NCI-H82 treated with DMSO at 0.1 percent for 48 hours (cell line): Measurements from ENCODE around the gene EIF3K.

Experiments
- DNase-seq: peaks from one replicate; lab custom pipeline; 2025; ENCODE audit not compliant: unreplicated experiment; lab: John Stamatoyannopoulos, UW

Gene EIF3K

DNA sequence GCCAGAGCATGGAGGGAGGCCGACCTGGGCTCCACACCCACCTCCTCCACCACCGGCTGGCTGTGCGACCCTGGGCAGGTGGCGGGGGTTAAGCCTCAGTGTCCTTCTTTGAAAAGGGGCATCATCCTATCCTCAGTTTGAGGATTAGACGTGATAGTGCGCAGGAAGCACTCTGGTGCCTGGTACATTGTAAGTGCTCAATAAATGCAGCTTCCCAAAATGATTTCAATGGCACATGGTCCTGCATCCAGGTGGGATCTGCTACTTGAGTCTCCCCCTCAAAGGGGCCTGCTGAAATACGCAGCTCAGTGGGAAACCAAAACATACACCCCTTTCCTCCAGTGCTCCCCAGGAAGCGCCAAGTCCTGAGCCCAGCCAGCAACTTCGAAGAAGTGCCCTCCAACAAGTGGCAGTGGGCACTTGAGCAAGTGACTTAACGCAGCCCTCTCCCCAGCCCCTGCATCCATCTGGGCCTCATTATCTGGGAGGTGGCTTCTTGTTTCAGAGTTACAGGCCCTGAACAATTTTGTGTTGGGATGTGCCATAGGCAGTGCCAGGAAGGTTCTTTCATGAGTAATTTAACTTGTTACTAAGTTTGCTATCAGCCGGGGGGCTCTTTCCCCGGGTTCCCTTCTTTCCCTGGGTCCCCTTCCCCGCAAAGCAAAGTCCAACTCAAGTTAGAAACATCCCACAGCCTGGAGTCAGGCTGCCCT lies 46.4 kb downstream of the EIF3K start:
- DNase-seq = no peak

DNA sequence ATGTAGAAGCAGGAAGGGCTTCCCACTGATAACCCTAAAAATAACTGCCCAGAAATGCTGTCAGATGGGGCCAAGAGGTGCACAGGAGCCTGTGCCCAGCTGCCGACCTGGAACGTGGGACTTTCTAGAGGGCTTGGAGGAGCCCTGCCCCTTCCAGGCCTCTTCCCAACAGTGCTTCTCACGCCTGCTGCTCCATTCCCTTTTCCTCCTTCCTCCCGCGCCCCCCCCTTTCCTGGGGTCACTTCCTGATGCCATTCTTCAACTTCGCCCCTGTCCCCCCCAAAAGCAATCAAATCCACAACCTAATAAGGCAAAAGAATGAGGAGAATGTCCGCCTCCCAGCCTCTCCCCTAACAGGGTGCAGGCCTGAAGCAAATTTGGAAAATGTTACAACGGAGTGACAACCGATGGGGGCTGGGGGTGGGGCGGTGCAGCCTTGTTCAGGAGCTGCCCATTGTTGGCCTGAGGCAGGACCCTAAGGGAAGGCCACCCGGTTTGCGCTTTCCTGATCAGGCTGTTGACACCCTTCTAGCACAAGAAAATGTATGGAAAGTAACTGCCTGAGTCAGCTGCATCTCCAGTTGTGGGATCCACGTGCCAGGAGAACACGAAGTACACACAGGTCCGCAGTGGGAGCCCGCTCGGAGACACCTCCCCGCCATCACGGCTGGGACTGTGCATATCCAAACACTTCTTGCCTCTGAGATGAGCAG lies 47.1 kb downstream of the EIF3K start:
- DNase-seq = no peak

DNA sequence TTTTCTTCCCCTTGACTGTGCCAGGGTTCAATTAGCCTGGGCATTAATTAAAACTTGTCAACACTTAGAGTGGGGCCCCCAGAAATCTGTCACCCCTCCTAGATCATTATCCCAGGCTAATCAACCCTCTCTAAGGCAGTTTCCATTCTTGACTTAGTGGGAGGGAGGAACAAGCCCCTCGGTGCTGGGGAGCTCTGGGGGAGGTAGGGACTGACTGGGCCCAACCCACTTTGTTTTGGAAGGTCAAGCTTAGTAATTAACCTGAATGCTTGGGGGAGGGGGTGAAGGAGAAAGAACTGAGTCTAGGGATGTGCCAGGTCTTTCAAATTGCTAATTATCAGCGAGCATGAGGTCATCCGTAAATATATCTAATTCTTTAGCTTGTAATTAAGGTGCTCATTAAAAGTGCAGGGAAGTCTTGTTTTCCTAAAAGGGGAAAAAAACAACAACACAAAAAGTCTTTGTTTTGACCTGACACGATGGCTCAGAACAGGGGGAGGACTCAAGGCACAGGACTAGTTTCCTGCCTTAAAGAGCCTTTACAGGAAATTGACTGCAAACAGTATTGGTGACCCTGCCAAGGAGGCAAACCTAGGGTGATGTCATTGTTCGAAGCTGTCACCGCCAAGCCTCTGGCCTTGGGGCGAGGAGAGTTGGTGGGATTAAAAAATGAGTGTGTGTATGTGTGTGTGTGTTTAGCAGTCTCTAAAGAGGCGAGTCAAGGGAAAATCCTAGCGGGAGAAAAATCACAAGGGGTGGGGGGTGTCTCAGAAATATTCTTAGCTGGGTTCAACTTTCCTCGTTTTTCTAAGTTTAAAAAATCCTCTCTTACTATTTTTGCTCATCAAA lies 47.9 kb downstream of the EIF3K start:
- DNase-seq = no peak

DNA sequence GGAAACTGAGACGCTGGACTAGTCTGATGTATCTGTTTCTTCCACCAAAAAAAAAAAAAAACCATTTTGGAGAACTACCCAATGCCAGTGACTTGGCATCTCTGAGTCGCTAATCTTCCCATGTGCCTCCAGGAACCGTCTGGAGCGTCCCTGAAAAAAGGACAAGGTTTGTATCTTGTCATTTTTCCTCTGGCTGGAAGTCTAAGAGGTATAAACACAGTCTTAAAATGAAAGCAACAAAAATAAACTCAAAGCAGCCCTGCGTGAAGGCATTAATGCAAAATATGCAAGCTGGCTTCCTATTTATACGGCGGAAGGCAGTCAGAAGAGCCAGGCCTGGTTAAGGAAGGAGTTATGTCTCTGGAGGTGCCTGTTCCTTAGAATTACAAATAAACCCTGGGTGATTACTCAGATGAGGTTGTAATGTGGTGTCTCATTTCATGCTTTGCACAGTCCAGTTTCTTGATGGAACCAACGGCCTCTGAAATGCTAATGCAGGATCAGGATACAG lies 48.7 kb downstream of the EIF3K start:
- no peak for DNase-seq

DNA sequence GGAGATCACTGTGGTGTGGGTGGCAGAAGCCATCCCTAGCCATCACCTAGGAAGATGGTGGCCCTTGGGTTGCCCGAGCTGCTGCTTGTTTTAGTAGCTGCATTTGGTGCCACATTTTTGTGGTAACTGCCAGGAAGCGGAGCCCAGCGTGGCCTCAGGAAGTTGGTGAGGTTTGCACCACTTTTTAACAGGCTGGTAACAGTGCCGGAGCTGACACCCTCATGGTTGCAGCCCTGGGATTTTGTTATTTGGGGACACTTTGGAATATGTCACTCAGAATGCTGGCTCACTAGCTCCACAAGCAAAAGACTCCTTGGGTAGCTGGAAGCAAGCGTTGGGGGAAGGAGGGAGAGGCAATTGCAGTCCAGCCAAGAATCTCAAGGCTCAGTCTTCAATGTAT lies 50.6 kb downstream of the EIF3K start:
- DNase-seq = no peak

DNA sequence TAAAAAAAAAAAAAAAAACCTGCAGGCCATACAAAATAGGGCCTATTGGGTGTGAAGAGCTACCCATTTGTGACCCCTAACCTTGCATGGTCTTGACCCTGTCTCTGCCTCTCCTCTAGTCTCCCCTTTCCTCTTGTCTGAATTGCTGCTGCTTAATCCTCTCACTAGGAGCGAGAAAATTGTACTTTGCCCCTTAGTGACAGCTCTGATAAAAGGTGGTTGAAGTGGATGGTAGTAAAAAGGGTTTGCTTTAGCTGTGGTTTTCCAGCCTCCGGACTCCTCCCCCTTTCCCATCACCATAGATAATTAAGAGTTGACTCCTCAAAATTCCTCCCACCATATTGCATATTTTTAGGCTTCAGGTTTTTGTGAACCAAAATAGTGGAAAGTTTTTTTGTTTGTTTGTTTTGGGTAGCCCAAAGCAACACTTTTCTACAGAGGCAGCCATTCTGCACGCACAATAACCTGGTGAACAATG lies 52.0 kb downstream of the EIF3K start:
- no peak for DNase-seq

DNA sequence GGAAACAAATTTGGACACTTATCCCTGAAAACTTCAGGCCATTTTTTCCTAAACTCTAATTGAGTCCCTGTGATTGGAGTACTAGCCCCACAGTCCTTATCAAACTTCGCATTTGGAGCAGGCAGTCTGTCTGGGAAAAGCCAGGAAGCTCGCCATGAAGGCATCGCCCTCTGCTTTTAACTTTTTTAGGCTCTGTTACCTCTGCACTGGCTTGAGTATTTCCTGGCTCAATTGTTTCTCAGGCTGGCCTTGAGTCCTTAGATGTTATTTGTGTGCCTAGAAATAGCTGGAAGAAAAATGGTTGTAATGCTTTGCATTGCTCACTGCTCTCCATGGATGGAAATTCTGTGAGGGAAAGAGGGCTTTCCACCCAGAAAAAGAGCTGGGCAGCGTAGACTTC lies 52.7 kb downstream of the EIF3K start:
- DNase-seq = no peak

DNA sequence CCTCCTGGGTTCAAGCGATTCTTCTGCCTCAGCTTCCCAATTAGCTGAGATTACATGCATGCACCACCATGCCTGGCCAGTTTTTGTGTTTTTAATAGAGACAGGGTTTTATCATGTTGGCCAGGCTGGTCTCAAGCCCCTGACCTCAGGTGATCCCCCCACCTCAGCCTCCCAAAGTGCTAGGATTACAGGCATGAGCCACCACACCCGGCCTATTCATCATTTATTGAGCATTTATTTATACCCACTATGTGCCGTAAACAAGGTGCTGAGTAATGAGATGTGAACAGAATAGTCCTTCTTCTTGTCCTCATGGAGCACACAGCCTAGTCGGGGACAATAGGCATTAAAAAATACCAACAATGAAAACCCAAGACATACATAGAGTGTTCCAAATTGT lies 54.0 kb downstream of the EIF3K start:
- DNase-seq = no peak

DNA sequence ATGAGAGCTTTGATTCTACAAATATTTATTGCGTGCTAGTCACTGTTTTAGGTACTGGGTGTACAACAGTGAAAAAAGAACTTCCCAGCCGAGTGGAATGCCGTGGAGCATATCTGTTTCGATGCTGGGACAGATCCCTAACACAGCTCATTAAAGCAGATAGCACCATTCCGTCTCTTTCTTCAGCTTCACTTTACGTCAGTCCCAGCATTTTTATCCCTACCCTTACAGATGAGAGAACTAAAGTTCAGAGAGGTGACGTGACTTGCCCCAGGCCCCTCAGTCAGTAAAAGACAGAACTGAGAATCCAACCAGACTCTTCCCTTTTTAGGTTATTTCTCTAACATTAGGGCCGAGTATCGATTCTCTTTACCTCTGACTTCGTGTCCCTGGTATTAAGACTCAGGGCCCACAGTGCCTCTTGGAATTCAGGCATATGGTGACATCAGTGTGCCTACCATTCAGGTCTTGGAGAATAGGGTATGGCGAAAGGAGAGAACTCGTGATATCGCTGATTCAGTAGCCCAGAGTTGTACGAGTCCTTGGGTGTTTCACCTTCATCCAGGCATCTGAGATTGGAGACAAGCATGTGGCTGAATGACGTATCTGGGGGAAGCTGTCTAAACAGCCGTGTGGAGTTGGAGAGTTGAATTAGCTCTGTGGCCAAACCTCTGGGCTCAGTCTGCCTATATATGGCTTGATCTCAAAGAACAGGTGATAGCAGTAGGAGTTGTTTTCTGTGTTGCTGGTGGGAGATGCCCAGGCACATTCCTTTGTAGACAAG lies 55.6 kb downstream of the EIF3K start:
- no peak for DNase-seq

DNA sequence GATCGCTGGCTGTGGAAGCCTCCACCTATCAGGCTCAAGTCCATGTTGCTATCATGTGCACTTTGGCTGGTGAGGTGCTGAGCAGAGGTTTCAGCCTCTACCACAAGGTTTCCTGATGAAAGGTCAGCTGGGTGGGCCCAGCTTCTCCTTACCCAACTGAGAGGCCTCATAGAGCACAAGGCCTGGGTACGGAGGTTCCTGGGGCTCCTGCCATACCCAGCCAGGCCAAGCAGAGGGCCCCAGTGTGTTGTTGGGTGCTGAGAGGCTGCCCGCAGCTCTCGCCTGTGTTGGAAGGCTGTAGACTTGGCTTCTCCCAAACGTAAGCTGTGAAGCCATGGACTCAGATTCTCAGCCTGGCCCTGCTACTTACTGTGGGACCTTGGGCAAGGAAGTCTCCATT lies 56.6 kb downstream of the EIF3K start:
- DNase-seq = no peak

DNA sequence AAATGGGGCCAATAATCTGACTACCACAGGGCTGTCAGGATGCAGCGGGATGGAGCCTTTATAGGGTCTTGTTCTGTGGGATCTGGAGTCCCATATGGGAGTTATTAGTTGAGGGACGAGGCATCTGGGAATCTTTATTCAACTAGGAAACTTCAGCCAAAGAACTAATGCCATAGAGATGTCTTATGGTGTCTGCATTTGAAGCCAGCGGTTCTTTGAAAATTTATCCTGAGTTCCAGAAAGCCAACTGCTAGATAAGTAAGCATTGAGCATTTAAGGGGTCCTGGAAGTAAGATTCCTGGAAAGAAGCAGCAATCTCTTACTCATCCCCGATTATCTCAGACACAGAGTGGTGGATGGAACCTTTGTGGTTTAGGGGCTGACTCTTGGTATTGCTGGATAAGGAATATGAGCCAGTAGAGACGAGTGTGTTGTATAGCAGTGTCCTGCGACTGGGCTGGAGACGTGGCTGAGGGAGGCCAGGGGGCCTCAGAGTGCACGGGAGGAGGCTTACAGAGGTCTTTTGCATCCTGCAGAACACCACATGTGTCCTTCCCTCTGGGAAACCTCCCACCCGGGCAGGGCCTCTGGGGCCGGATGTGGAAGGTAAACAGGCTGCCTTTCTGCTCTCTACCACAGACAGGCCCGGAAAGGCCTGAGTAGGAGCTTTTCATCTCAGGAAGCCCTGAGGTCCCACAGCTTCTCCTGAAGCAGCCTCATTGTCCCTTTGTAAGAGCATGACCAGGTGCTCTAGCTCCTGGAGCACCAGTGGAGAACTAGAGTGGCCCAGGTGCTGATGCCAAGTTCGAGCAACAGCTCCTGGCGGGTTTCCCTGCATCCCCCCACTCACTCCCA lies 57.3 kb downstream of the EIF3K start:
- no peak for DNase-seq

DNA sequence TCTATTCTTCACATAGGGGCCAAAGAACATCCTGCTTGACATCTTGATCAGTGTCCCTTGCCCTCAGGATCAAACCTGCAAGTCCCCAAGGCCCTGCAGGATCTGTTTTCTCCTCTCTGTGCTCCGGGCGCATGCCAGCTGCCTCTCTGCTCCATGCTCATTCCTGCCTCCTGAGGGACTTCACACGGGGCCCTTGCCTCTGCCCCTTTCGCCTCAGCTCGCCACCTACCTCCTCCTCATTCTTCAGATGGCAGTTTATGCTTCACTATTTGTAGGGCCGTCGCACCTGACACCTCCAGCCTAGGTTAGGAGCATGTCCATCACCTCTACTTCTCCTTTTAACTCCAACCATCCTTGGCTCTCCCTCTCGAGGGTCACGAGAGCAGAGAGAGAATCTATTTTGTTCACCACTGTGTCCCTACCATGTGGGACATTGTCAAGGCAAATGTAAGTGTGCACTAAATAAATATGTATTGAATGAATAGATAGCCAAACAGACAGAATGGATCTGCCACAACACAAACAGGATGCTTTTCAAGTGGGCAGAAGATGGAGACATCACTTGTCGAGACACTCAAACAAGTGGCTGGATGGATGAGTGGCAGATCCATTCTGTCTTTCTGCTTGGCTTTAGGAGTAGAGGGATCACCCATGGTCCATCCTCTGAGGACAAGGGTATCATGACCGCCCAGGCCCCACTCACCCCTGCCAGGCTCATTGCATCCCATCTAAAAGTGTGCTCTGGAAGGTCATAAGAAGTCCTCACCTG lies 58.1 kb downstream of the EIF3K start:
- DNase-seq = no peak

DNA sequence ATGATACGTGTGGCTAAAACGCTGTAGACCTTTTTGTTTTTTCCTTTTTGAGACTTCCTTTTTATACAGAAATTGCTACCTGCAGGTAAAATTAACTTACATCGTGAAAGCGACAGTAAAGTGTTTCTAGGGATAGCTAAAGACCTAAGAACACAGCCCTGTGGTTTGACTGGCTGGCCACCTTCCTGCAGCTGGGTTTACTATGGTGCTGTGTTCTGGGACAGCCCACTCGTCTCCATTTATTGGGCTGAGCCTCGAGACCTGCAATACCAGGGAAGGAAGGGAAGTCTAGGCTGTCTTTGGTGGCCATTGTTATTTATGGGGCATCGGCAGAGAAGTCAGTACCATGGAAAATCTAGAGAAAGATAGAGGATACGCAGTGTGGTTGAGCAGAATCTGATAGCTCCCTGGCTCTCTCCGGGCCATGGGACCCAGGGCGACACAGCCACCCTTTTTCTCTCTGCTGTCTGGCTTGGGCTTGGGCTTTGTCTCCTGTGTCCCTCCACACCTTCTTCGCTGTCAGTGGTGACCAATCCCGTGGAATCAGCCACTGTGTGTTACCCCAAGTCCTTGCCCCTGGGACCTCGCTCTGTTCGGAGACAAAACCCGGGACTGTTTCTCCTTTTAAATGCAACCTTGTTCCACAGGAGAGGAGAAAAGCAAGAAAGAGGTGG lies 59.4 kb downstream of the EIF3K start:
- DNase-seq = no peak

DNA sequence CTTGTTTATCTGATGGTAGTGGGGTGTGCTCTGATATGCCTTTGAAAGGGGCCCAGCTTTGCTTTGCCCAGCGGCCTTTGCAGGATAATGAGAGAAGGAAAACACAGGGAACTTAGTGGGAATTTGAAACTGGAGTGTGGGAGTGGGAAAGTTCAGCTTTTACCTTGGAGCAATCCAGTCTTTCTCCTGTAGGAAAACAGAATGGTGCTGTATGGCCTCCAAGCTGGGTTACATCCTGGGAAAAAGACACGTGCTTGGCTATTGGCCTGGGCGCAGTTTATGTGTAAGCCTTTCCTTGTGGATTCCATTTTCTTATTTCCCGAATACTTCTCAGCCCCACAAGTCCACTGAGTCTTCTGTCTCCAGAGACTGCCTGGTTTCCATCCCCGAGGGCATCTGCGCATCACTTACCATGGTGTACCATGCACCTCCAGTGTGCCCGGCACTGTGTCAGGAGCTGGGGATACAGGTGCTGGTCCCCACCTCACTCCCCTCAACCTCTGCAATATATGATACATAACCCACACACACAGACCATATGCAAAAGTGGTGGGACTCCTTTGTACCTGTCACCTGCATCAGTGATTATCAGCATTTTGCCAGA lies 60.0 kb downstream of the EIF3K start:
- no peak for DNase-seq

DNA sequence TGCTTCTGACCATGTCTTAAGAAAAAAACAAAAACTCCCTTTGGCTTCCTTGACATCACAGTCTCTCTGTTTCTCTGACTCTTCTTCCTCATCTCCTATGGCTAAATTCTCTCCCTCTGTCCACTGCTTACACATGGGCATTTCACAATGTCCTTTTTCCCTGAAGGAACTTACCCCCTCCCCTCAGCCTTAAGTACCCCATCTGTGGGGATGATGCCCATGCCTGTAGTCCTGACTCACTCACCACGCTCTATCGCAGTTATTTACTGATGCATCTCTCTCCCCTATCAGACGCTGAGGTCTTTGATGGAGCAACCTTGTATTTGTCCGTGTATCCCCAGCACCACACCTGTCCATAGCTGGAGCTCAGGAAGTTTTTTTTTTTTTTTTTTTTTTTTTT lies 60.9 kb downstream of the EIF3K start:
- DNase-seq = no peak

DNA sequence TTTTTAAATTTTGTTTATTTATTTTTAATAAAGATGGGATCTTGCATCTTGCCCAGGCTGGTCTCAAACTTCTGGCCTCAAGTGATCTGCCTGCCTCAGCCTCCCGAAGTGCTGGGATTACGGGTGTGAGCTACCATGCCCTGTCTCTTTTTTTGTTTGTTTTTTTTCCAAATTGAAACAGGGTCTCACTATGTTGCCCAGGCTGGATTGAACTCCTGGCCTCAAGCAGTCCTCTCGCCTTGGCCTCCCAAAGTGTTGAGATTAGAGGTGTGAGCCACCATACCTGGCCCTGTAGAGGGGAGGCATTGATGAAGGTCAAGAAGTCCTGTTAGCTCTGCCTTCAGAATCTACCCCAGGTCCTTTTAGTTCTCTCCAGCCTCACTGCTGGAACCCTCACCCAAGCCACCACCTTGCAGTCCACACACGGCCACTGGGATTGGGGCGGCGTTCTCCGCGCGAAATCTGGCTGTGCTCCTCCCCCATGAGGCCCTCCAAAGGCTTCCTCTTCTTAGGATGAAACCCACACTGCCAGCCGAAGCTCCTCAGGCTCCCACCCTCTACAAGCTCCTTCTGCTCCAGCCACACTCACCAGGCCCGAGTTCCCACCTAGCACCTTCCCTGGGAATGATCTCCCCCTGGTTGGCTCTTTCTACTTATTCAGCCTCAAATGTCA lies 63.3 kb downstream of the EIF3K start:
- DNase-seq = no peak

DNA sequence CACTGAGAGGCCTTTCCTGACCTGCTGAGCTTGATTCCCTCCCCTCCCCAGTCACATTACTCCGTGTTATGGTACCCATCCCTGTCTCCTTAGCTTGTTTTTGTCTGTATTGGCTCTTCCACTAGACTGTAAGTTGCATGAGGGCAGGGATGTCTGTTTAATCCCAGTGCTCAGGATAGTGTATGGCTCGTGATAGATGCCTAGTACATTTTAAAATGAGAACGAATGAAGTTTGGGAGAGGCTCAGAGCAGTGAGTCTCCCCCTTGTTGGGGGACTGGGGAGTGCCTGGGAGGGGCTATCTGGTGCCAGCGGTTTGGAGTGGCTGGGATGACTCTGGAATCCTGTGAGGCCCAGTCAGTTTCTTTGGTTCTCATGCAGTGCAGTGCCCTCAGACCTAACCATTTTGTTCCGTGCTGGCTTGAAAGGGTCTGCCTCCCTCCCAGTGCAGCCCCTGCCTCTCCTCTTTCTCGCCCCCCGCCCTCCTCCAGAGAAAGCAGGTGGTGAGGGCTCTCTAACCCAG lies 63.9 kb downstream of the EIF3K start:
- DNase-seq = no peak
